Endothelial cell of umbilical vein (primary cell): ENCODE data around the gene CCDC121. TPM values are rescaled to one million over a fixed set of nuclear protein-coding genes. Genes with fewer than 3 reads are reported as not detected.

Experiments used
- BruUV-seq: library from RNA; stranded (reverse); fragments of 400-500 nt; replicated peaks from 2 replicates; lab custom pipeline; 2021; lab: Mats Ljungman, UMichigan
- CTCF ChIA-PET: fragments of 300-600, 350-600 bp; sonication (Branson Sonifier 250); formaldehyde crosslinking; loops from one replicate; lab custom pipeline; 2021; ENCODE audit warnings: antibody characterized with exemption, inconsistent platforms; lab: Charles Lee
- POLR2A ChIA-PET: fragments of 300-600, 350-600 bp; sonication (Branson Sonifier 250); formaldehyde crosslinking; loops from one replicate; lab custom pipeline; 2021; ENCODE audit warnings: antibody characterized with exemption, inconsistent platforms; lab: Charles Lee
- DNase-seq: peaks from one replicate; pipeline ENCODE4 v3.0.0-alpha.2; 2011; ENCODE audit warnings: low read depth, low spot score
- FAIRE-seq: peaks from 2 replicates; lab custom pipeline; 2011; peaks lifted over from hg19 to GRCh38; lab: Jason Lieb, UNC
- H2AFZ ChIP-seq: 2 replicates; pipeline ENCODE4 v1.6.0; 2012; ENCODE audit warnings: low read depth, low read length, control low read depth, inconsistent platforms
- H3K27ac ChIP-seq: 2 replicates; pipeline ENCODE4 v1.5.1; 2011; ENCODE audit warnings: low read depth, mild to moderate bottlenecking, control low read depth, low read length, moderate library complexity; ENCODE audit not compliant: insufficient read depth
- H3K27me3 ChIP-seq, 2 experiments: 2 replicates each; pipeline versions ENCODE4 v1.6.0 to v1.6.1; 2011; ENCODE audit warnings: low read length in 2 of 2, mixed read lengths in 1 of 2; ENCODE audit not compliant: control insufficient read depth in 2 of 2, insufficient read depth in 2 of 2
- H3K36me3 ChIP-seq, 2 experiments: 2 replicates in 1 of 2; 3 replicates in 1 of 2; pipeline ENCODE4 v1.5.1; 2011; ENCODE audit warnings: low read length in 2 of 2, mild to moderate bottlenecking in 1 of 2, moderate library complexity in 1 of 2; ENCODE audit not compliant: control insufficient read depth in 2 of 2, insufficient read depth in 2 of 2; ENCODE audit errors: extremely low read depth in 1 of 2
- H3K4me1 ChIP-seq: 3 replicates; pipeline ENCODE4 v1.5.1; 2011; ENCODE audit warnings: mild to moderate bottlenecking, low read length; ENCODE audit not compliant: control insufficient read depth, insufficient read depth; ENCODE audit errors: extremely low read depth
- H3K4me2 ChIP-seq: 2 replicates; pipeline ENCODE4 v1.6.1; 2011; ENCODE audit warnings: low read length, control low read depth, mixed read lengths; ENCODE audit not compliant: insufficient read depth
- H3K4me3 ChIP-seq, 3 experiments: fragments of 200-600 bp in 1 of 3; sonication (generic), shearing (Covaris generic) in 1 of 3; replicated peaks in 1 of 3; 2 replicates each; pipeline ENCODE4 v1.5.1; 2011 to 2016; ENCODE audit warnings: control low read depth in 3 of 3, low read length in 3 of 3, mild to moderate bottlenecking in 2 of 3, inconsistent platforms in 1 of 3, low read depth in 1 of 3, moderate library complexity in 1 of 3; ENCODE audit not compliant: insufficient read depth in 1 of 3
- H3K79me2 ChIP-seq: 2 replicates; pipeline ENCODE4 v1.6.0; 2012; ENCODE audit warnings: low read length, inconsistent platforms; ENCODE audit not compliant: control insufficient read depth, insufficient read depth
- H3K9ac ChIP-seq: replicated peaks from 2 replicates; pipeline ENCODE3; 2011; ENCODE audit warnings: low read length, control low read depth; ENCODE audit not compliant: insufficient read depth; ENCODE audit errors: extremely low read depth
- H3K9me1 ChIP-seq: replicated peaks from 3 replicates; pipeline ENCODE4 v1.6.0; 2011; ENCODE audit warnings: mild to moderate bottlenecking, low read length; ENCODE audit not compliant: control insufficient read depth, insufficient read depth; ENCODE audit errors: extremely low read depth
- H3K9me3 ChIP-seq: replicated peaks from 2 replicates; pipeline ENCODE4 v1.5.1; 2012; ENCODE audit warnings: low read length, inconsistent platforms; ENCODE audit not compliant: control insufficient read depth, insufficient read depth
- H4K20me1 ChIP-seq: replicated peaks from 2 replicates; pipeline ENCODE3; 2011; ENCODE audit warnings: mild to moderate bottlenecking, low read length; ENCODE audit not compliant: control insufficient read depth, insufficient read depth; ENCODE audit errors: extremely low read depth
- CTCF ChIP-seq, 2 donors: IDR thresholded peaks; 1 replicate in 1 of 2; 2 replicates in 1 of 2; pipeline ENCODE4 v1.5.1; 2011; ENCODE audit warnings: low read length in 2 of 2, mild to moderate bottlenecking in 2 of 2, moderate library complexity in 2 of 2, control low read depth in 1 of 2, inconsistent platforms in 1 of 2, low read depth in 1 of 2; ENCODE audit not compliant: insufficient read depth in 1 of 2; ENCODE audit errors: extremely low read depth in 1 of 2
- EZH2 ChIP-seq: IDR thresholded peaks from 2 replicates; pipeline ENCODE4 v1.6.1; 2012; ENCODE audit warnings: borderline replicate concordance, low read depth, mild to moderate bottlenecking, moderate library complexity, low read length, inconsistent platforms; ENCODE audit not compliant: severe bottlenecking
- FOS ChIP-seq: IDR thresholded peaks from 2 replicates; pipeline ENCODE4 v1.6.1; 2011; ENCODE audit warnings: mild to moderate bottlenecking, low read length, moderate library complexity, borderline replicate concordance; ENCODE audit not compliant: insufficient read depth
- GATA2 ChIP-seq: IDR thresholded peaks from 2 replicates; pipeline ENCODE4 v1.7.0; 2011; ENCODE audit warnings: low read depth, mild to moderate bottlenecking, moderate library complexity, mixed read lengths, low read length; ENCODE audit not compliant: insufficient read length, insufficient read depth
- JUN ChIP-seq: IDR thresholded peaks from 2 replicates; pipeline ENCODE4 v1.6.1; 2011; ENCODE audit warnings: borderline replicate concordance, low read depth; ENCODE audit not compliant: insufficient read length, insufficient read depth
- MYC ChIP-seq: IDR thresholded peaks from one replicate; pipeline ENCODE4 v1.6.1; 2011; ENCODE audit warnings: mild to moderate bottlenecking, low read depth, low read length
- dilution Hi-C: fragments of 300-500 bp; cut with MboI; formaldehyde crosslinking; loops from one replicate; pipeline ENCODE4 v1.15.0; 2019; ENCODE audit warnings: low sequenced_read_pairs; ENCODE audit not compliant: extremely low pct_ligation_motif_present
- intact Hi-C: fragments of 100-400 bp; cut with micrococcal nuclease; formaldehyde crosslinking; loops from one replicate; pipeline ENCODE4 v1.10.0; 2022
- polyA plus RNA-seq, 4 experiments: library from polyadenylated mRNA; depleted of rRNA in 3 of 4; stranded (reverse) in 3 of 4; unstranded in 1 of 4; fragments of >200 nt; gene quantifications; 2 replicates each; pipeline versions ENCODE4 v1.2.1 to v1.2.3, GENCODE V29; 2011 to 2012; ENCODE audit warnings: missing spikeins in 1 of 4
- total RNA-seq: library from RNA; stranded (reverse); gene quantifications from 2 replicates; pipeline ENCODE4 v1.2.3, GENCODE V29; 2021
- TF ChIP-seq, protein P1 (sequence below): IDR thresholded peaks from 2 replicates; pipeline ENCODE4 v1.6.1; 2011; ENCODE audit not compliant: insufficient read depth, insufficient read length

The CCDC121 gene
- total and polyA plus RNA-seq, 2 donors (not counting 3 experiments of a cell fraction or from before 2014, with no cell fraction given): 0.92 to 3.3 TPM

GRCh38 chr2:27667446-27667845 lies 38.6 kb upstream of the CCDC121 start:
- Histone ChIP-seq H3K9me1 (no peaks in the 10 kb centered on the region), H3K9me3 (no peaks in the 10 kb centered on the region), H3K4me2 (peak overlapping the region; percentile 82), H3K79me2 (peaks cover 22% of the 10 kb centered on the region), H3K27ac (peak overlapping the region; percentile 48), H3K36me3 (peaks cover 0 to 6% of the 10 kb centered on the region in 2 experiments), H3K4me1 (peaks cover 35% of the 10 kb centered on the region), H3K4me3 (peak overlapping the region in 1 of 3 experiments; percentile 14), H4K20me1 (no peaks in the 10 kb centered on the region), H3K27me3 (no peaks in the 10 kb centered on the region), H3K9ac (no peak overlapping the region), H2AFZ (no peak overlapping the region)
- DNase-seq: peak; percentile 47
- ChIA-PET CTCF (interaction anchor here (7.3 kb wide), 1 partner anchor 15 kb away, joined by 74 read pairs; no protein-coding TSS in a partner anchor), POLR2A (no interaction called here)
- no TSS peak for BruUV-seq
- dilution Hi-C loops: no loop called here
- TF ChIP-seq JUN (peak; percentile 36), EZH2 (no peak), MYC (no peak), FOS (peak; percentile 64), GATA2 (peak; percentile 41), CTCF (IDR thresholded peaks at IDR 0.05; ENCODE audit: extremely low read depth in 1 of 2, insufficient read depth in 1 of 2, low read depth in 1 of 2, low read length in 2 of 2) (no peak)
- TF ChIP-seq, protein P1, sequence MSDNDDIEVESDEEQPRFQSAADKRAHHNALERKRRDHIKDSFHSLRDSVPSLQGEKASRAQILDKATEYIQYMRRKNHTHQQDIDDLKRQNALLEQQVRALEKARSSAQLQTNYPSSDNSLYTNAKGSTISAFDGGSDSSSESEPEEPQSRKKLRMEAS: no peak
- intact Hi-C loops: loop anchor here (1.0 kb wide), 1 partner anchor 15 kb away; no protein-coding TSS in a partner anchor
- peak; percentile 76 for FAIRE-seq
